Neural progenitor cell (in vitro differentiated cells): ENCODE data around the gene PSPH.

ENCODE experiments used
- EZH2 ChIP-seq: fragments of 200-600 bp; sonication (generic); IDR thresholded peaks from 2 replicates; pipeline ENCODE4 v1.6.1; 2017; ENCODE audit warnings: antibody characterized with exemption, mild to moderate bottlenecking, moderate library complexity
- EZH2phosphoT487 ChIP-seq: fragments of 200-600 bp; sonication (generic); IDR thresholded peaks from 2 replicates; pipeline ENCODE4 v1.6.1; 2017; ENCODE audit warnings: antibody characterized with exemption
- TF ChIP-seq, protein P1 (sequence below): fragments of 200-600 bp; sonication (generic); IDR thresholded peaks from 2 replicates; pipeline ENCODE4 v1.5.1; 2017; ENCODE audit warnings: antibody characterized with exemption, mild to moderate bottlenecking

DNA sequence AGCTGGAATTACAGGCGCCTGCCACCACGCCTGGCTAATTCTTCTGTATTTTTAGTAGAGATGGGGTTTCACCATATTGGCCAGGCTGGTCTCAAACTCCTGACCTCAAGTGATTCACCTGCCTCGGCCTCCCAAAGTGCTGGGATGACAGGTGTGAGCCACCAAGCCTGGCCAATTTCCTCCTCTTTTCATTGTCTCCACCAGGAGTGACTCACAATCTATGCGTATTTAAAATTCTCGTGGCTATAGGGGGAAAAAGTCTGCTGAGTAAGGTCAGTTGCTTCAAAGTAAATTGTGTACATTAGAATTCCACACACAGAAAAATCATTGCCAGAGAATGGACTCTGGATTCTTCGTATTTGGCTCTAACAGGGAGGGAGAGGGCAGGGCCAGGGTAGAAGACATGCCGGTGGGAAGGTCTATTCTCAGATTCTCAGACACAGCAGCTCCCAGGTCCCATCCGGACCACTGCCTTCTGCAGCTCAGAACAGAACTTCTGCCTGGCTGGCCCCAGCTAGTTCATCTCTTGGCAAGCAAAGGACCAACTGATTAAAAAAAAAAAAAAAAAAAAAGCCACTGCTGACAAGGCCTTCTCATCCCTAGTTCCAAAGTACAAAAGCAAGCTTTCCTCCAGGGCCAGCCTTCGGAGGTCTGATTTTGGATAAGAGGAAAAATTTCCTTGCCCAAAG, 22.2 kb downstream of the PSPH start:
- no peak for TF ChIP-seq EZH2phosphoT487
- TF ChIP-seq, protein P1, sequence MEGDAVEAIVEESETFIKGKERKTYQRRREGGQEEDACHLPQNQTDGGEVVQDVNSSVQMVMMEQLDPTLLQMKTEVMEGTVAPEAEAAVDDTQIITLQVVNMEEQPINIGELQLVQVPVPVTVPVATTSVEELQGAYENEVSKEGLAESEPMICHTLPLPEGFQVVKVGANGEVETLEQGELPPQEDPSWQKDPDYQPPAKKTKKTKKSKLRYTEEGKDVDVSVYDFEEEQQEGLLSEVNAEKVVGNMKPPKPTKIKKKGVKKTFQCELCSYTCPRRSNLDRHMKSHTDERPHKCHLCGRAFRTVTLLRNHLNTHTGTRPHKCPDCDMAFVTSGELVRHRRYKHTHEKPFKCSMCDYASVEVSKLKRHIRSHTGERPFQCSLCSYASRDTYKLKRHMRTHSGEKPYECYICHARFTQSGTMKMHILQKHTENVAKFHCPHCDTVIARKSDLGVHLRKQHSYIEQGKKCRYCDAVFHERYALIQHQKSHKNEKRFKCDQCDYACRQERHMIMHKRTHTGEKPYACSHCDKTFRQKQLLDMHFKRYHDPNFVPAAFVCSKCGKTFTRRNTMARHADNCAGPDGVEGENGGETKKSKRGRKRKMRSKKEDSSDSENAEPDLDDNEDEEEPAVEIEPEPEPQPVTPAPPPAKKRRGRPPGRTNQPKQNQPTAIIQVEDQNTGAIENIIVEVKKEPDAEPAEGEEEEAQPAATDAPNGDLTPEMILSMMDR = no peak
- TF ChIP-seq EZH2 = no peak
